ENCODE results near the gene SLC24A4.

The SLC24A4 gene

DNA sequence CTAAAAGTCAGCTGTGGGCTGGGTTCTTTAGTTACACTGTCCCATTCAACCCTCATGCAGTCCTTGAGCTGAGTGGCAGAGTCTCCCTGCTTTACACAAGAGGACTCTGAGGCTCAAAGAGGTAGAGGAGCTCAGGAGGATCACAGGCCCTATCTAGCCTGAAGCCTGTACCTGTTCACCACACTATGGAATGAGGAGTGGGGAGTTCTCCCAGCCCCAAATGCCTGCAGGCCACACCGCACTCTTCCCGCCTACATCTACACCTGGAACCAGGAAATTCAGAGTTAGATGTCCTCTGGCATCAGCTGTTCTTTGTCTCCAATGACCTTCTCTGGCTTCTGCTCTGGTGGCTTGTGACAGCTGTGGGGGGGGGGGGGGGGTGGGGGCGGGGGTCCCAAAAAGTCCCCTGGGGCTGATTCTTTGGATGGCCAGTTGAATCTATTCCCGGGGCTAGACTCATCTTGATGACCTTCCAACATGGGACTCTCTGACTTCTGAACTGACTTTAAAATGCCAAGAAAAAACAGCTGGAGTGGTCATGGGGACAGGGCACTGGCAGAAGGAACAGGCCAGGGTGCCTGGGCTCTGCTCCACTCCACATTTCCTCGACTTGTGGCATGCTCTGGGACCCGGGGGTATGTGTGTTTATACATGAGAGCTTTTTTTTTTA, 221.2 kb downstream of the SLC24A4 start:
- no peak overlapping the region for H3K27ac ChIP-seq
- no peak for TF ChIP-seq CTCF (conservative IDR thresholded peaks at IDR 0.05)

GRCh38 chr14:92546347-92547053, 223.5 kb downstream of the SLC24A4 start:
- no peak overlapping the region for H3K27ac ChIP-seq
- TF ChIP-seq CTCF (conservative IDR thresholded peaks at IDR 0.05) = no peak

DNA sequence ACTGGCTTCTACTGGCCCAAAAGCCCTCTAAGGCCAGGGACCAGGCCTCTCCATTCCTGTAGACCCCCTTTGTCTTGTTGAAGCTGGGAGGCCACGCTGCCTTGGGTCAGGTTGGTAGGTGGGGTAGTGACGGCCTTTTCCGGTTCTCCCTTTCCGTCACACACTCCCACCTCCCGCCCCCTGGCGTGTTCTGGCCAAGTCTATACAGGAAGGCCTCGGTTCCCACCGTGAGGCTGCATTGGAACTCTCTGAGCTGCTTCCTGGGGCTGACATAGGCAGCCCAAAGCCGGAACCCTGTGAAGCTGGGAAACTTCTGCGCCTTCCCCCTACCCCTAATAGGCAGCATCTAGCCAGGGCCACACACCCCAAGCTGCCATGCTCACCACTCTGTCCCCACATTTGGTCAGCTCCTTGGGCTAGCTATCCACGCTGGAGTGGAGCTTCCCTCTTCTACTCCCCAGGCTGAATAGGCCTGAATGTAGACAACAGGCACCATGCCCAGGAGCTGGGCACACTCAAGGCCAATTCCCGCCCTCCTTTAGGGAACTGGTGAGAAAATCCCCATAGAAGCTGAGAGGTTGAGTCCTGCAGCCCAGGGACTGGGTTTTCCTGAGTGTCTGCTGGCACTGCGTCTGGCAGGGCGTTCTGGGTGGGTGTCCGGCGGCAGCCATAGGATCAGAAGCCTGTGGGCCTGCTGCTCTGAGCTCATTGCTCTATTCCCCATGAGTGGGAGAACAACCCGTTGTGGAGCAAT, 226.3 kb downstream of the SLC24A4 start:
- H3K27ac ChIP-seq = no peak overlapping the region
- no peak for TF ChIP-seq CTCF (conservative IDR thresholded peaks at IDR 0.05)

DNA sequence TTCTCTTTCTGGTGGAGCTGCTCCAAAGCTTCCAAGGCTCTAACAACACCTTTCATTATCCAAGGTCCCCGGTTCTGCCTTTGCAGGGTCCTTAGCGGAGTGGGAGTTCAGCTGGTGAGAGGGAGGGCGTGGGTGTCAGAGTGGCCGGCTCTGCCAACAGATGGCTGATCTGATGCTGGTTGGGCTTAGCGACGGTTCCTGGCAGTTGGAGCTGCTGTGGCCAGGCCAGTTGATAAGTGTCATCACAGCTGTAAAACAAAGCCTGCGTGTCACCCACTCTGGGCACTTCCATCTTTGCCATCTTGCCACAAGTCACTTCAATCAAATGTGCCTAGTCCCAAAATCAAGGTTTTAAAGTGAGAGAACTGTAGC, 226.9 kb downstream of the SLC24A4 start:
- no peak overlapping the region for H3K27ac ChIP-seq
- TF ChIP-seq CTCF (conservative IDR thresholded peaks at IDR 0.05) = no peak
